NCI-H1417 (cell line): ENCODE measurements around the gene MOG.

Experiments
- DNase-seq, 3 experiments: peaks; one replicate each; lab custom pipeline; 2025; lab: John Stamatoyannopoulos, UW

Gene MOG

DNA sequence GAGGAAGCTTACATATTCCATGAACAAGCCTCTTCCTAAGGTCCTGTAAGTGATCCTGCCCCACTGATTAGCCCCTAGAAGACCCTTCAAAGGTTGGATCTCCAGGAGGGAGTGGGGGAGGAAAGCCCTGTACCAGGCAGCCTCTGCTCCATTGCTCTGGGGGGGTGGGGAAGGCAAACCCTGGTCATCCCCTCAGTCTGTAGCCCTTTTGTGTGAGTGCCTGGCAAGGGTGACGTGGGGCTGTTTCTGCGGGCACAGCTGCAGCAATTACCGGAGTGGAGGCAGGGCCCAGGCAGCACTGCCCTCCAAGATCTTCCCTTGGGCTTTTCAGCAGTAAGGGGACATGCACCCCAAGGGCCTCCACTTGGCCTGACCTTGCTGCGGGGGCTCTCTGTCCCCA, at the start of gene MOG:
Gene MOG, plus strand, starts transcription at position 295 of the 400 bp plus-strand sequence. CDS start 118 bp downstream, outside the sequence.
- DNase-seq: no peak

DNA sequence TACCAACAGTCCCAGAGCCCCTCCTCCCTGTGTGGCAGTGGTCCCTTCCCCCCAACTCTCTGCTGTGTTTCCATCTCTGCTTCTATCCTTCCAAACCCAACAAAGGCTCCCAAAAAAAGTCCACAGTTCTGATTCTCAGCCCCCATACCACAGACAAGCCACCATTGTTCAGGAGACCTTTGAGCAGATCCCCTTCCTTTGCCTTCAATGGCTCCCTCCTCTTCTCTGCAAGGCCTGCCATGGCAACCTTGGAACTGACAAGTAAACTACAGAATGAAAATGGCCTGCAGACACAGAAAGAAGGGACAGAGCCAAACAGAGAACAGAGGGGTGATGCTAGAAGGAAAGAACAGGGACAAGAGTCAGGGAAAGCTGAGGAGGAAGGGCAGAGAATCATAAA, 48.8 kb upstream of the MOG start:
- DNase-seq: no peak

DNA sequence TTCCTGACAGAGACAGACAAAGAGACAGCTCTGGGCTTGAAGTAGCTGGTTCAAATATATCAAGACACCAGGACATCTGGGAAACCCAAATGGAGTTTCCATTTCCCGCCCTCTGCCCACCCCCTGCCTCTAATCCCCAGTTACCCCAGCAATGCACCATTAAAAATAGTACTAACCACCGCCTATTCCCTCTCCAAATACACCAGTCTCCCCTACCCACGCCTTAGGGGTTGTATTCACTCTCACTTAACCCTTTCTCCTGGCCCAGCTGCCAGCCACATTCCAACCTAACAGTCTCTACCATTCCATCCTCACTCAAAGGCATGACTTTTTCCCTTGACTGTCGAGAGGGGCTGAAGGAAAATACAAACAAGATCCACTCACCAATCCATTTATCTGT, 46.4 kb upstream of the MOG start:
- DNase-seq: no peak

GRCh38 chr6:29611426-29611825, 45.5 kb upstream of the MOG start:
- no peak for DNase-seq

DNA sequence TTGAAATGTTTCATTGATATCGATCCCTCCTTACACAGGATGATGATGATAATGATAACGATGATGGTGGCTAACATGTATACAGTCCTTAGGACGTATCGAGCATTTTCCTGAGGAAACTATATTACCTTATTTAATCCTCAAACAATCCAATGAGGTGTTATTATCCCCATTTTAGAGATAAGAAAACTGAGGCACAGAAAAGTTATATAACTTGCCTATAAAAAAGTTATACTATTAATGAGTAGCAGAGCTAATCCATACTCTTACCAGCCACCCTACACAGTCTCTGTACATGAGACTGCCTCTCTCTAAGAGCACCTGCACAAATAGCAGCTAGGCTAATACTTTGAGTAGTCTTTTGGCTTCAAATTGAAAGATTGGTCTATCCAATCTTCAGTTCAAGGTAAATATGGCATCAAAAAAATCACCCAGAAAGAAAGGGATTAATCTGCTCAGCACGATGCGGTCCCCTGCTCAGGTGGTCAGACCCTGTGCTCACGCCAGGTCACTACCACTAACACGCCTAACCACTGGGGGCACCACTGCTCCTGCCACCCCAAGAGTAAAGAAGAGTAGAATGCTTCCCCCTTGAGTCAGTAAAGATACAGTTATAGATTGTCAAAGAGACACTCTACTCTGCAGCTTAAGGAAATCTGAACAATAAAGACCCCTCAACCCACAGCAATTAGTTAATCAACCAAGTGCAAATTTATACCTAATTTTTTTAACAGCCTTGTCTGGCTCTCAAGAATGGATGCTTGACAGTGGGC, 38.9 kb upstream of the MOG start:
- no peak for DNase-seq

GRCh38 chr6:29619578-29620160, 37.2 kb upstream of the MOG start:
- no peak for DNase-seq

DNA sequence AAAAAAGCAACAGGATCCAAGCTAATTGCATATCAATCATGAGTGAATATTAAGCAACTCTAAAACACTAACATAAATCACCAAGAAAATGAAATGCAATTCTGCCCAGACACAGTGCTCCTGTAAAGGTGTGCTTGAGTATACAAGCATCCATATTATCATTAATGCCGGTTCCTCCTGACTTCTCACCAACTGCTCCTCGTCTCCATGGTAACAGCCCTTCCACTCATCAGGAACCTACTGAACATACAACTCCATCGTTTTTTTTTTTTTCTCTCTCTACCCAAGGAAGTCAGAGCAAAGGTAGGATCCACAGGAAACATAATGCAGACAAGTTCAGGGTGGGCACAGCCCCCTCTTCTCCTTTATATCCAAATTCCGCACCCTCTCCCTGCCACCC, 36.3 kb upstream of the MOG start:
- DNase-seq: peak in 1 of 3 experiments; percentile 28

- DNase-seq: peak in 2 of 3 experiments; percentile 29 to 52
Measured at GRCh38 chr6:29624520-29624961, 32.4 kb upstream of the MOG start.

DNA sequence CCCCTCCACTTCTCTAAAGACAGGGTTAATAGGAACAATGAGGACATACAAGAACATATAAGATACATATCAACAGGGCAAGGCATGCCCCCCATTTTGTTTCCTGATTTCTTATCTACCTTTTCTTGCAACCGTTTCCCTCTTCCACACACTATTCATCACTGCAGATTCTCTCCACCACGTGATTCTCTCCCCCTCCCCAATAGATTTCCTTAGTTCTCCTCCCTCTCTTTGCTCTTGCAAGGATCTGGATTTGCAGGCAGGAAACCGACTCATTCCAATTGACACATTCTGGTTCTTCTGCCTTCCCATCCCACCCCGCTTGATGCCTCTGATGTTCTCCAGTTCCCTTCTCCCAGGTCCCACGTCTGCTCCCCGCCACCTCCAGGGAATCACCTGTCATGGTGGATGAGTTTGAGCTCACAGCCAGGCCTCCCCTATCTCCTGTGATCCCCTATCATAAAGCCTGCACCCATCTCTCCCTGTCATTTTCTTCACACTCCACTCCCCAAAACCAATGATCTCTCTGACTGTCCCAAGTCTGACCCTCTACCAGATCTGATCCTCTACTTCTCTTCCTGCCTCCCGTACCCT, 31.5 kb upstream of the MOG start:
- DNase-seq: no peak

- no peak for DNase-seq
Measured at GRCh38 chr6:29626948-29627754, 29.7 kb upstream of the MOG start.

DNA sequence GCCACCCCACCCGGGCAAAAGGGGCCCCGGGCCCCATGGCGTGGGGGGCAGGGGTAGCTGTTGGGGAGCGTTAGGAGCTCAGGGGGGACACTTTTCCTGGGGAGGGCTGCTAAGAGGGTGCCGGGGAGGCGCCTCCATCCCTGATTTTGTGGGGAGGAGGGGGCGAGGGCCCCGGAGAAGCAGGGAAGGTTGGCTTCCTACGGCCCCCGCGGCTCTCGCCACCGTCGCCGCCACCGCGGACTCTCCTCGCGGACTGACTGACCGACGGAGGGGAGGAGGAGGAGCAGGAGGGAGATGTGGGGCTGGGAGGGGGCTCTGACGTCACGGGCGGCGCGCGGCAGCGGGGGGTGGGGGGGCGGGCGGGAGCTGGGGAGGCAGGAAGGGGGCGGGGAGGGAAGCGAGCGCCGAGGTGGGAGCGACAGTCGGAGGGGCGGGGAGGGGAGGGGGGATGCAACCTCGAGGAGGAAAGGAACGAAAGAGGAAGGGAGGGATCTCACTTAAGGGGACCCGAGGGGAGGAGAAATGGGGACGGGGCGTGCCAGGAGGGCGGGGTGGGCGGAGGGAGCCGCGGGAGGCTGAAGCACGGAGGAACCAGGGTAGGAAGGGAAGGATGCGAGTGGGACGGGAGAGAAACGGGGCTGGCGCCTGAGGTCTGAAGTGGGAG, 29.0 kb upstream of the MOG start:
- peak; percentile 10 to 67 (median 58) for DNase-seq

DNA sequence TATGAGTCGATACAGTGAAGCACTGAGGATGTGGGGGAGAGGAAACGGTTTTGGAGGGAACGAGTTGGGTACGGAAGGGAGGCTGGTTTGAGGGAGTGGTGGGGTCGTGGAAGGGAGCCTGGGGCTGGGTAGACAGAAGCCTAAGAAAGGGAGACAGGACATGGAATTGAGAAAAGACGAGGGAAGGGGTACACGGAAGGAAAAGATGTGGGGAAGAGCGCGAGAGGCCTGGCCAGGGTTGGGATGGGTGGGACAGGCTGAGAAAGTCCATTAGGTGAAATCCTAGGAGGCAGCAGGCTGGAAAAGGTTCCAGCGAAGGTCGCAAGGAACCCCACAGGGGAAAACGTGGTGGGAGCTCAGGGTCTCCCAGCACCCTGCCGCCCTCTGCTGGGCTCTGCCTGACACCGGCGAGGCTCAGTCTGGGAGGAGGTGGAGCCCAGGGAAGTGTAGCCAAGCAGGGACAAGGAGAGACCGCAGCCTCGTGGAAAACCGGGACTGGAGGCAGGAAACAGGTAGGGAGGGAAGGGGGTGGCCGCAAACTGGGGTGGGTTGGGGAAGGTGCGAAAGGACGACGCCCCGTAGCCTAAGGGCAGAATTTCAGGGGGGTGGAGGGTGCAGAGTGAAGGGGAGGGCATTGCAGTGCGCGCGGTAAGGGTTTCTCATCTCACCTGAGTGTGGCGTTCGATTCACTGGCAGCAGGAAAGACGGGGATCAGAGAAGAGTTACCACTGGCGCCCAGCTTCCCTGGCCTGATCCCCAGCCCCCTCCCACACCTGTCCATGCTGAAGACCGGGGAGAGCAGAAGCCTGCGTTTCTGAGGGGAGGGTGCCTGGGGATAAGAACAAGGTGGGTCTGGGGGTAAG, 28.2 kb upstream of the MOG start:
- DNase-seq: peak; percentile 68 to 83 (median 78)

DNA sequence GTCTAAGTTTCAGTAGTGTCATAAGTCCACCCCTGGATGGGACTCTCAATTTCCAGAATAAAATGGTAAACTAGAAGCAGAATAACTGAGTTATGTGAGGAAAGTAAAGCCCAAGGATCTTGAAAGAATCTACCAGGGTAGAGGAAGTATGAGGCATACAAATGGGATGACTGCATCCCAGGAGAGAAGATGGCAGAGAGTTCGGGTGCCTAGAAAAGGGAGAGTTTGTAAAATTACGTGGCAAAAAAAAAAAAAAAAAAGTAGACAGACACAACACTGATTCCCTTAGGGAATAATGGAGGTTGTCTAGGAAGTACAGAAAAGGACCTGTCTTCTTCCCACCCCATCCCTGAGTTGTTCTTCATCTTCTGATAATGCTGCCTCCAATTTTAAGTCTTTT, 27.3 kb upstream of the MOG start:
- no peak for DNase-seq

DNA sequence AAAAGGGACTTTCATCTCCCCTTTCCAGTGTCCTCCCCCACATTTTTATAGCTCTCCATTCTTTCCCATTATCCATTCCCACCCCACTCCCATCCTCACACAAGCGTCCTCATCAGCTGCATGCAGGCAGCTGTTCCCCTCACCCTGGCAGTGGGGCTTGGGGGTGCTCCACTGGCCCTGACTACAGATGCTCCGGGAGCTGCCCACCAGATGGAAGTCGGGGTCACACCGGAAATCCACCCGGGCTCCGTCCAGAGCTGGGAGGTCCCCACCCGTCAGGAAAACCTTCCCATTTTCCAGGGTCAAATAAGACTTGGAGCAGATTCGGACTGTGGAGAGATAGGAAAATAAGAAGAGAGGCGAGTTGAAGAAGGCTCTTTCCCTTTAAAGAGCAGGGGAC, 26.6 kb upstream of the MOG start:
- DNase-seq: no peak

DNA sequence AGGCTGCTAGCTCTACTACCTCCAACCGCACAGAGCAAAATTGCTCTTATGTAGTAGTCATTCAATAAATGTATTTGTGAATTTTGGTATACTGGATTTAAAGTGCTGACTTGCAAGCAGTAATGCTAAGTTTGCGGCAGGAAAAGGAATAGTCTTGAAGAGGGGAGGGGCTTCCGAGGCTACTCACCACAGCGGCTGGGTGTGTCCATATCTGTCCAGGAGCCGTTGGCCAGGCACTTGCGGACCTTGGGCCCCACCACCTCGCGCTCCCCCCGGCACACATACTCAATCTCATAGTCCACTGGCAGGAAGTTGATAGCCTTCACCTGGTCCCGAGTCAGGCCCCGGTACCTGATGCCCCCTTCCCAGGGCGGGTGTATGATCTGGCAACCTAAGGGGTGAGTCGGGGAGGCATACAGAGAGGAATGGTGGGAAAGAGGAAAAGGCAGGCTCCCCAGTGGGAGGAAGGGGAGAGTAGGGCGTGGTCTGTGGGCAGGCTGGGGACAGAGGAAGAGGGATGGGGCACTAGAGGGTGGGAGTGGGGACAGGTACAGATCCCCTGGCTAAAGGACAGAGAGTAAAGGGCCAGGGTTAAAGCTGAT, 25.6 kb upstream of the MOG start:
- no peak for DNase-seq

DNA sequence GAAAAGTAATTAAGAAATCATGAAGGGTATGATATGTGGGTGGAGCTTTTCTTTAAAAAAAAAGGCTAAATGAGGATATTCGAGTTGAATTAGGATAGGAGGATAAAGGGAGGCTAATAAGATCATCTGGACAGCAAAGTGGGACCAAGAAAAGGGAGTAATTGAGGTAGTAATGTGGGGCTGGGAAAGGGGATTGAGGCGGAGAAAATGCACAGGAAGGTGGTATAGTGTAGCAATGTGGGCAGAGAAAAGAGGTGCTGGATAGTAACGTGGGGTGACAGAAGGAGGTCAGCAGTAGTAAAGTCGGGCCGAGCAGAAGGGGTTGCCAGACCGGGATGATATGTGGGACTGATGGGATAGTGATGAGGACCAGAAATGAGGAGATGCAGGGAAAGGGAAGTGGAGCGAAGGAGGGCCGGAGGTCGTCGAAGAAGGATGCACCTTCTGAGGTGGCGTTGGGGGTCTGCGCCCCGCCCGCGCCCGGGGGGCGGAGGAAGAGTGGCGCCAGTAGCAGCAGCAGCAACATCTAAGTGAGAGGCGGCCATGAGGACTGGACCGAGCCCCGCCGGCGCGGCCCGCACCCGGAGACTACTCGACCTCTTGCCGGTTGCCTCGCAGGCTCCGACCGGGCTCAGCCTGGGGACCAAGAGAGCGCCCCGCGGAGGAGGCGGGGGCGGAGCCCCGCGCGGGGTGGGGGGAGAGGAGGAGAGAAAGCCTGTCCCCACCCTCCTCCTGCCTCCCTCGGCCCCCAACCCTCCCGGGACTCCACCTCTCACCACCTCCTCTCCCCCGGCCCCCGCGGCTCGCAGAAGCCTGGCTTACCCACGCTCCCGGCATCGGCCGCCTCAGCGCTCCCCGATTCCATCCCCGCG, 24.8 kb upstream of the MOG start:
- peak; percentile 17 to 79 (median 78) for DNase-seq

- peak; percentile 80 to 95 (median 94) for DNase-seq
Measured at GRCh38 chr6:29632789-29633533, 23.9 kb upstream of the MOG start, which contains the start of gene GABBR1. TSS of gene GABBR1 (minus strand) at chr6:29633183. CDS start at chr6:29632385, 798 bp downstream.

GRCh38 chr6:29633534-29633905, 23.4 kb upstream of the MOG start:
- DNase-seq: peak in 2 of 3 experiments; percentile 42 to 82

GRCh38 chr6:29637247-29637646, 19.6 kb upstream of the MOG start:
- DNase-seq: no peak
